Islet precursor cell (in vitro differentiated cells): ENCODE data around the gene IL18.
"Not testable (repeated sequence)": the region's sequence is repeated elsewhere in the genome, so short reads cannot be mapped to it uniquely, and the experiment has no call there.

Experiments used
- DNase-seq: peaks from one replicate; pipeline ENCODE4 v3.0.0-alpha.2; 2018

Gene IL18

DNA sequence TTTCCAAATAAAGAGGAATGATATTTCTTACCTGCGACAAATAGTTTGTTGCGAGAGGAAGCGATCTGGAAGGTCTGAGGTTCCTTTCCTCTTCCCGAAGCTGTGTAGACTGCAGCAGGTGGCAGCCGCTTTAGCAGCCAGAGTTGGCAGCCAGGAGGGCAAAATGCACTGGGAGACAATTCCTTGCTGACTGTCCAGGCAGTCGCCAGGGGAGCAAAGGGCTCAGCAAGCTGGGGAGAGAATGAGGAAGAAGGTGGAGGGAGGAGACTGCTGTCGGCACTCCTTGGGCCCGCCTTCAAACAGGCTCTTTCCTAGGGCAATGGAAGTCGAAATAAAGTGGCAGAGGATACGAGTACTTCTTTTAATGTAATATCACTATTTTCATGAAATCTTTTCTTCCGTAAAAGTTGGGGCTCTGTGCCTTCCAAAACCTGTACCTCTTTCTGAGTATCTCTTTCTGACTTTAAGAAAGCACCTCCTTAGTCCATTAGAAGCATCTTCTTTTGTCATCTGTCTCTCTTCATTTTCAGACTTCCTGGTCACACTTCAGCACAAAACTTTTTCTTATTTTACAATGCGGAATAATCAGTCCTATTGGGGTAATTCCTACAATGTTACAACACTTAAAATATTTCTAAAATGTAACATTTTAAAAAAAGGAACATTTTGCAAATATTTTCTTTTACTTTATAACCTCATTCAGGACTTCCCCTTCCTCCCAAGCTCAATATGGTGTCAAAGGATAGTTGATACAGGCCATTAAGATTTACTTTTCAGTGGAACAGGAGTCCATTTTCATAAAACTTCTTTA lies at the start of gene IL18:
Gene IL18 (minus strand): TSS at position 220 of the 811 bp plus-strand sequence. CDS start 9,041 bp downstream, outside the sequence.
- DNase-seq: peak; percentile 69

DNA sequence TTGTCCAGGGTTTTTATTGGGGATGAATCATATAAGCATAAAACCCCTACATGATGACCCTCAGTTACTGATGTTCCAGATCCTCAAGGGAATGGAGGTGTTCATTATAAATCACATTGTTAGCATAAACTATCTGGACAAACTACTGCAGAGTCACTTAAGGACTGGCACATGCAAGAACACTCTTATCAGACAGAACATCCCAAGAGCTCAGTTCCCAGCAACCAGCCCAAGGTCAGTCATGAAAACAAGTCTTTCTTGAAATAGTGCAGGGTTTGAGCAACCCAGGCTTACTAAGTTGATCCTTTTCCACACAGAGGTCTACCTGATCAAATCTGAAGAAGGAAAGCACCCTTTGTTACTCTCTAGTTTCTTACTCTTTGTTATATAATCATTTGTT lies 48.8 kb upstream of the IL18 start:
- no peak for DNase-seq

DNA sequence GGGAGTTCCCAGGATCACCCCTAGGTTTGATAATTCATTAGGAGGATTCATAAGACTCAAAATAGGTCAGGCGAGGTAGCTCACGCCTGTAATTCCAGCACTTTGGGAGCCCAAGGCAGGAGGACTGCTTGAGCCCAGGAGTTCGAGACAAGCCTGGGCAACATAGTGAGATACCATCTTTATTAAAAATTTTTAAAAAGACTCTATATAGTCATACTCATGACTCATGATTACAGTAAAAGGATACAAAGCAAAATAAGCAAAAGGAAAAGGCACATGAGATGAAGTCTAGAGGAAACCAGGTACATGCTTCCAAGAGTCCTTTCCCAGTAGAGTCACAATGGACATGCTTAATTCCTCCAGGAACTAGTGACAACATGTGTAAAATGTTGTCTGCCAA lies 48.4 kb upstream of the IL18 start:
- DNase-seq: no peak

DNA sequence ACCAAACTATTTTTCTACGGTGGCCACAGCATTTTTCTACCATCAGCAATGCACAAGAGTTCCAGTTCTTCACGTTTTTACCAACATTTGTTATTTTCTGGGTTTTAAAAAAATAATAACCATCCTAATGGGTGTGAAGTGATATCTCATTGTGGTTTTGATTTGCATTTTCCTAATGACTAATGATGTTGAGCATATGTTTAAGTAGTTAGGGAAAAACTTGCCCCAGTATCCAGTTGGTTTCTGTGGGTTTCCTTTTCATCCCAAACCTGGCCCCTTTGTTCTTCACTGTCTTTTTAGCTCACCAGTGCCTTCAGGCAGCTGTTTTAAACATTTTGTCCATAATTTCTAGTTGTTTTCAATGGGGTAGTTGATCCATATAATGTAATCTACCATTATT lies 47.6 kb upstream of the IL18 start:
- DNase-seq: no peak

DNA sequence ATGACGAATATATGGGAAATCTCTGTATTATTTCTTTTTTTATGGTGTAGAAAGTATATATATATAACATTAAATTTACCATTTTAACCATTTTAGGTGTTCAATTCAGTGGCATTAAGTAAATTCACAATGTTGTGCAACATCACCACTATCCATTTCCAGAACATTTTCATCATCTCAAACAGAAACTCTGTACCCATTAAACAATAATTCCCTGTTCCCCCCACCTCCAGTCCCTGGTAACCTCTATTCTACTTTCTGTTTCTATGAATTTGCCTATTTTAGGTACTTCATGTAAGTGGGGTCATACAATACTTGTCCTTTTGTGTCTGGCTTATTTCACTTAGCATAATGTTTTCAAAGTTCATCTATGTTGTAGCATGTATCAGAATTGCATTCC lies 47.0 kb upstream of the IL18 start:
- DNase-seq: no peak

DNA sequence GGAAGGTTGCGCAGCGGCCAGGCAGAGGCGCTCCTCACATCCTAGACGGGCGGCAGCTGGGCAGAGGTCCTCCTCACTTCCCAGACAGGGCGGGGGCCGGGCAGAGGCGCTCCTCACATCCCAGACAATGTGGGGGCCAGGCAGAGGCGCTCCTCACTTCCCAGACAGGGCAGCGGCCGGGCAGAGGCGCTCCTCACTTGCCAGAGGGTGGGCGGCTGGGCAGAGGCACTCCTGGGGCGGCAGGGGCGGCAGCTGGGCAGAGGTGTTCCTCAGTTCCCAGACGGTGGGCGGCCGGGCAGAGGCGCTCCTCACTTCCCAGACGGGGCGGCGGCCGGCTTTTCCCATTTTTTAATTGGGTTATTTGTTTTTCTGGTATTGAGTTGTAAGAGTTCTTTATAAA lies 42.2 kb upstream of the IL18 start:
- no peak for DNase-seq

DNA sequence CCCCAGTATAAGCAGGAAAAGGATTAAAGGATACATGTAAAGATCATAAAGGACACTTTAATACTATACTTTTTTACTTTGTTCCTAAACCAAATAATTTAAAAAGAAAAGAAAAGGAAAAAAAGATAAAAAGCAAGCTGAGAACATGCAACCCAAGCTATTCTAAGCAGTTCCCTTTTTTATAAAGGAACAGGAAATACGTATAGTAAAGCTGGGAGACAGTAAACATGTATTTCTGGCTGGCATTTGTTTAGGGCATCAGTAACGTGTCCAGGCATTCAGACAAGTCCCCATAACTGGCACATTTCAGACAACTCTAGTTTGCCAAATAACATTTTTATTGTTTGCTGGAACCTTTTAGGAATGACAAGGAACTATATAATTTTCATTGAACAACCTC lies 36.4 kb upstream of the IL18 start:
- DNase-seq: no peak

DNA sequence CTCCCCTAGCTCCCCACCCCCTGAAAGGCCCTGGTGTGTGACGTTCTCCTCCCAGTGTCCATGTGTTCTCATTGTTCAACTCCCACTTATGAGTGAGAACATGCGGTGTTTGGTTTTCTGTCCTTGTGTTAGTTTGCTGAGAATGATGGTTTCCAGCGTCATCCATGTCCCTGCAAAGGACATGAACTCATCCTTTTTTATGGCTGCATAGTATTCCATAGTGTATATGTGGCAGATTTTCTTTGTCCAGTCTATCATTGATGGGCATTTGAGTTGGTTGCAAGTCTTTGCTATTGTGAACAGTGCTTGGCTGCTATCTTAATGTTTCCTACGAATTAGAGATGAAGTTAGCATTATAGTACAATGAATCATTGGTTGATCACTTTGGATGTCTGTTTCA lies 35.2 kb upstream of the IL18 start:
- not testable (repeated sequence) for DNase-seq

DNA sequence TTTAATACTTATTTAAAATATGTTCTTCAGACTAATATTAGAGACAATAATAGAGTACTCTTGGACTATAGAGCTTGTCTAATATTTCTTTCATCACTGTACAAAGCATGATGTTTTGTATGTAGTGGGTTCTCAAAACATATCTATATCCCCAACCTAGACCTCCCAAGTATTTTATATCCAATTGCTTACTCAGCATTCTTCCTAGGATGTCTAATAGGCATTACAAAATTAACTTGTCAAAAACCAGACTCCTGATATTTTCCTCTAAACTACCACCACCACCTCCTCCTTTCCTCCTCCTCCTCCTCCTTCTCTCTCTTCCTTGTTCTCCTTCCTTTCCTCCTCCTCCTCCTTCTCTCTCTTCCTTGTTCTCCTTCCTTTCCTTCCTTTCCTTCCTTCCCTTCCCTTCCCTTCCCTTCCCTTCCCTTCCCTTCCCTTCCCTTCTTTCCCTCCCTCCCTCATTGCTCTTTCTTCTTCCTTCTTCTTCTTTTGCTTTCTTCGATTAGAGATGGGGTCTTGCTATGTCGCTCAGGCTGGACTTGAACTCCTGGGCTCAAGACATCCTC lies 32.7 kb upstream of the IL18 start:
- no peak for DNase-seq

DNA sequence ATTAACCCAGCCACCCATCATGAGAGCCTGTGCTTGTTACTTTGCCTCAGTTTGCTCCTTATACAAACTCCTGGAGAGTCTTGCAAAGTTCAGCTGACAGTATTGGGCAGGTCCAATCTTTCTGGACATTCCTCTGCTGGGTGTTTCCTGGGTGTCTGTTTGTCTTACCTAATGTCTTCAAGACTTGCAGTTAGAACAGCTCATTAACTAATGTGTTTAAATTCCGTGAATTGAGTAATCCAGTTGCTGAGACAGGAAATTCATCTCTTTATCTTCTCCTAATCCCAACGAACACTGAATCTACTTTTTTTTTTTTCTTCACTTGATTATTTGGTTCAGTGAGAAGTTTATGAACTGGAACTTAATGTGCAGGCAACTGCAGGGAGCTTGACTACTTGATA lies 32.1 kb upstream of the IL18 start:
- DNase-seq: no peak

DNA sequence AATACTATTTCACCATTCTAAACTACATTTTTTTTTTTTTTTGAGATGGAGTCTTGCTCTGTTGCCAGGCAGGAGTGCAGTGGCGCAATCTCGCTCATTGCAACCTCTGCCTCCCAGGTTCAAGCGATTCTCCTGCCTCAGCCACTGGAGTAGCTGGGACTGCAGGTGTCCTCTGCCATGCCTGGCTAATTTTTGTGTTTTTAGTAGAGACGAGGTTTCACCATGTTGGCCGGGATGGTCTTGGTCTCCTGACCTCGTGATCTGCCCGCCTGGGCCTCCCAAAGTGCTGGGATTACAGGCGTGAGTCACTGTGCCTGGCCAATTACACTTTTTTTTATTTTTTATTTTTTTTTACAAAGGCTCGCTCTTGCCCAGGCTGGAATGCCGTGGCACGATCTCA lies 31.2 kb upstream of the IL18 start:
- DNase-seq: not testable (repeated sequence)

DNA sequence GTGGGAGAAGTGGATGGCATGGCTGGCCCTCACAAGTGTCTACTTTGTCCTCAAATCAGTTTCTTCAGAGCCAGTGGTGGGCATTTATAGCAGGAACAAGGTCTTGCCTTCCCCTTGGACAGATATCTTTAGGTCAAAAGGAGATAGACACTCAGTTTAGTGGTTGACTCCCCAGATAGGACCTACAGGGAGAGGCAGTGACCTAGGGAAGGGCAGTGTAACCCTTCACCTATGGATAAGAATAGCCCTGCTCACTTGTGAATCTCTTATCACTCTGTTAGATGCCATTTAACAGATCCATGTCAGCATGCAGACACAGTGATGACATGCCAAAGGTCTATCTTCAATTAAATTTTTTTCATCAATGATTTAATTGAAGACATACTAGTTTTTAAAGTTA lies 22.4 kb upstream of the IL18 start:
- no peak for DNase-seq

DNA sequence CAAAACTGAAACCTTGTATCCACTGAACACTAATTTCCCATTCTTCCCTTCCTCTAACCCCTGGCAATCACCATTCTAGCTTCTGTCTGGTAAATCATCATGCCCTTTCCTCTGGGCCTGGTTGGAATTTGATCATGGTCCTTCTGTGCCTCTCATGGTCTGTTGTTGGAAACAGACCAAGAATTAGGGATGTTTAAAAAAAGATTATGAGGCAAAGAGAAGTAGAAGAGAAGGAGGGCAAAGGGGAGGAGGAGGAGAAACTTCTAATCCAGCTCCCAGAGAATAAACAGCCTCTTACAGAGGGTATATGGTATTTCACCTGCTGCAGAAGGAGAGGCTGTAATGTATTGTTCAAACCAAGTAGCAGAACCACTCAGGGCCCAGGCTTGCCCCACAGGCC lies 22.0 kb upstream of the IL18 start:
- no peak for DNase-seq

DNA sequence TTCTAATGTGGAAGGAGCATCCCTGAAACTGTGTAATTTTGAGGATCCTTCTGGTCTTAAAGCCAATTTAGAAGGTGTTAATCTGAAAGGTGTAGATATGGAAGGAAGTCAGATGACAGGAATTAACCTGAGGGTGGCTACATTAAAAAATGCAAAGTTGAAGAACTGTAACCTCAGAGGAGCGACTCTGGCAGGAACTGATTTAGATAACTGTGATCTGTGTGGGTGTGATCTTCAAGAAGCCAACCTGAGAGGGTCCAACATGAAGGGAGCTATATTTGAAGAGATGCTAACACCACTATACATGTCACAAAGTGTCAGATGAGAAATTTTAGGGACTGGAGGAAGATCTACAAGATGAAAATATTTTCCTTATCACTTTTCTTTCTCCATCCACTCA lies 19.0 kb upstream of the IL18 start:
- no peak for DNase-seq

DNA sequence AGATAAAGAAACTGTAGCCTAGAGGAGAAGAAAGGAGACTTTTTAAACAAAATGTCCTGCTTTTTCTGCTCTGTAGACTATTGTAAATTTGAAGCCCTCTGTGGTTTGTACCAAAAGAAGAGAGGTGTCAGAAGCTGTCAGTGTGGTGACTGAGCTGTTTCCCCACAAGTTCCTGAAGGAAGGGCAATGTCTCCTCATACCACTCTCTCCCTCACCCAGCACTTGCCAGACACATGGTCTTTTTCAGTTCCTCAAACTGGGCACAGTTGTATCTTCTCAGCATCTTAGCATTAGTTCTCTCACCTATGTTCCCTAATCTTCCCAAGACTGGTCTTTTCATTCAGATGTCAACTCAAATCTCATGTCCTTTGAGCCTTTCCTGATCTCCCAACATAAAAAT lies 15.7 kb upstream of the IL18 start:
- no peak for DNase-seq

DNA sequence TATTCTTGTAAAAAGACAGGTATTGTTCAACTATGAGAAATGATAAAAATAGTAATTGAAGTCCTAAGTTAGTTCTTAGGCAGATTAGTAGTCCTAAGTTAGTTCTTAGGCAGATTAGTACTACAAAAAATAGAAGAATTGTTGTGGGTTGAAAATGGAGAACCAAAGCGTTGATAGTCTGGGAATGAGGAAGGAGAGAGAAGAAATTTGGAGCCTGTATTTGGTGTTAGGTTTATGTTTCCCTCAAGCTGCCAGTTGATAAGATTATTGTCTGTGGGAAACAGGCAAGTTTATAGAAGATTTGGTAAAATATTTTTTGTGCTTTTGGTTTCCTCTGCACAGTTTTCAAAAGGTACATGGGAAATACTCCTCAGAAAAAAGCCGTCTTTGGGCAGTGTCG lies 15.0 kb upstream of the IL18 start:
- DNase-seq: no peak

DNA sequence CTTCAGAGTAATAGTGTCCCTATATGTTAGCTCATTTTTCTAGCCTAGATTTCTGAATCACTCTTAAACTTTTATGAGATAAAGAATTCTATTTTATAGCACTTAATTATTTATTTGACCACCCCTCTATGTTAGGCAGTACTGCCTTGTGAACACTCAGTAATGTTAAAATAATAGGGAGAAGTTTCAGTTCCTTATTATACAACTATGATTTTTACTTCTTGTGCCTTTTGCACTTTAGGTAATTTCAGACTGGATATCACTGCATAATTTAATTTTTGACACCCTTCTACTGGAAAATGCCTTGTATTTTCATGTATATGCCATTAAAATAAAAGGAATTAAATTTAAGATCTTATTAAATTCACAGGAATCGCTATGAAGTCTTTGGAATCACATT lies 14.5 kb upstream of the IL18 start:
- DNase-seq: no peak

DNA sequence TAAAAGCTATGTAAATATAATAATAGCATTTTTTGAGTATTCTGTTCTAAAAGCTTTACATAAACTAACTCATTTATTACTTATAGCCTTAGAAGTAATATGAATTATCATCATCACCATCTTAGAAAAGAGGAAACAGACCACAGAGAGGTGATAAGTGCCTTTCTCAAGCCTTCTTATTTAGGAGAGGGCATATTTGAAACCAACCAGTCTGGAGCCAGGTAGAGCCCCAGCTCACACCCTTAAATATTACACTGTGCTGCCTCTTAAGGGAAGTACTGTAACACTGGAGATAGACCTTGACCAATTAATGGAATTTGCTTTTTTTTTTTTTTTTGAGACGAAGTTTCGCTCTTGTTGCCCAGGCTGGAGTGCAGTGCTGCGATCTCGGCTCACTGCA lies 13.7 kb upstream of the IL18 start:
- no peak for DNase-seq

DNA sequence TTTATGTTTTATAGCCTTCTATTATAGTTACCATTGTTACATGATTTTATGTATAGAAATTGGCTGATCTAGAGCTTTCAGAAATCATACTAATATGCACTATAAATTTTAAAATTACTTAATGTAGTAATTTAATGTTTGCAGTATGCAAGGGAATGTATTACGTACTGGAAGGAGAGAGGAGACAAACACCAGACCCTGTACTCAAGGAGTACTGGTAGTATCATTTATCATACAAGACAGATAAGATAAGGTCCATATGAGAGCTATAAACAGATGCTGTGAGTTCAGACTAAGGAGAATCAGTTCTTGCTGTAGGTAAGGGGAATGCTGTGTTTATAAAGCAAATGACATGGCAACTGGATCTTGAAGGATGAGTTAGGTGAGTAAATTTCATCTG lies 12.2 kb upstream of the IL18 start:
- no peak for DNase-seq

DNA sequence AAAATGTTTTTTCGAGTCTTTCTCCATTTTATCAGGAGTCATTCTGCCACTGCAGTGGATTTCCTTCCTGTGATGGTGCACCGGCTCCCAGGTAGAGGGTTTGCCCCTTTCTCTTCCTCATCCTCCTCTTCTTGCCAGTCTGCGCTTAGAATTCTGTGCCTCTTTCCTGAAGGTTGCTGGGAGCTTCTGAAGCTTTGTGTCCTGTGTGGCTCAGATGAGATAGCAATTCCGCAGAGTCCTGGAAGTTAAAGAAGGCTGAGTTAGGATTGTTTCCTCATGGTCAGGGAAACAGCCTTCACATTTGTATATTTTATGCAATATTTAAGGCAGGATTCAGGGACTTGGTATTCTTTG lies 11.7 kb upstream of the IL18 start:
- no peak for DNase-seq

DNA sequence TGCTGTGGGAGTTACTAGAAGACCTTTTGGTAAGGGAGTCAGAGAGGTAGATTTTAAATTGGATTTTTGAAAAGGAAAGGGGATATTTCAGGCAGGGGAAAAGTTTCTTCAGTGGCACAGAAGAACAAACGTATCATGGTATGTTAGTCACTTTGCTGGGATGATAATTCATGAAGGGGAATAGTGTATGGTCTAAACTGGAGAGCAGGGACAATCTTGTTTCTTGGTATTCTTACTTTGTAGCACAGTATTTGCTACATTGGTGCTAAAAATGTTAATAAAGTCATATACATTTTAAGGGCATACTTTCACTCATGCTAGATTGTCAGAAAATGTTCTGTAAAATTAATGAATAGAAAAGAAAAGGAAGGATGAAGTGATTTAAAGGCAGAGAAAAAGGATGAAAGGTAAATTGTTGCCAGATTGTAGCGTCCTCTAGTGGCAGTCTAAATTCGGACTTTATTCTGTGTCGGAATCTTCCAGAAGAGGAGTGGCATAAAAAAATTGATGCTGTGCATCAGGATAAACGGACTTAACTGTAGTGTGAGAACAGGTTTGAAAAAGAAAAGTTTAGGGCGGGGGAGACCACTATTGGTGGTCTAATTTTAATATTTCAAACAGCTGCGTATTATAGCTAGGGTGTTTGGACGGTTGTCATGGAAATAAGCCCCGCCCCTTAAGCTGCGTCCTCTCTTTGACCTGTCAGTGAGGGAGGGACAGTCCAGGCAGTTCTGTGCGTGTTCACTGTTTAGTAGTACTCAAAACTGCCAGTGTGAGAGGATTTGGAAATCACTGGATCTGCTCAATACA lies 11.1 kb upstream of the IL18 start, which contains the start of gene BCO2:
Gene BCO2 (plus strand): TSS at position 724 of the 810 bp plus-strand sequence. CDS start 90 bp downstream, outside the sequence.
- DNase-seq: peak; percentile 82

DNA sequence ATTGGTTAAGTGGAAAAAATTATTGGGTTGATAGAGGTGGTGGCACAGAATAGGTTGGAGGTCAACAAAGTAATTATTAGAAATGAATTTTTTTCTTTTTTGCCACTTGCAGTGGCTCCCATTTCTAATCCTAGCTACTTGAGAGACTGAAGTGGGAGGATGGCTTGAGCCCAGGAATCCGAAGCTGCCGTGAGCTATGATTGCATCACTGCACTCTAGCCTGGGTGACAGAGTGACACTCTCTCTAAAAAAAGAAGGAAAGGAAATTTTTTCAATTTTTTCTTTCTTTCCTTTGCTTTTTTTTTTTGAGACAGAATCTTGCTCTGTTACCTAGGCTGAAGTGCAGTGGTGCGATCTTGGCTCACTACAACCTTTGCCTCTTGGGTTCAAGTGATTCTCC lies 9.3 kb upstream of the IL18 start:
- no peak for DNase-seq

DNA sequence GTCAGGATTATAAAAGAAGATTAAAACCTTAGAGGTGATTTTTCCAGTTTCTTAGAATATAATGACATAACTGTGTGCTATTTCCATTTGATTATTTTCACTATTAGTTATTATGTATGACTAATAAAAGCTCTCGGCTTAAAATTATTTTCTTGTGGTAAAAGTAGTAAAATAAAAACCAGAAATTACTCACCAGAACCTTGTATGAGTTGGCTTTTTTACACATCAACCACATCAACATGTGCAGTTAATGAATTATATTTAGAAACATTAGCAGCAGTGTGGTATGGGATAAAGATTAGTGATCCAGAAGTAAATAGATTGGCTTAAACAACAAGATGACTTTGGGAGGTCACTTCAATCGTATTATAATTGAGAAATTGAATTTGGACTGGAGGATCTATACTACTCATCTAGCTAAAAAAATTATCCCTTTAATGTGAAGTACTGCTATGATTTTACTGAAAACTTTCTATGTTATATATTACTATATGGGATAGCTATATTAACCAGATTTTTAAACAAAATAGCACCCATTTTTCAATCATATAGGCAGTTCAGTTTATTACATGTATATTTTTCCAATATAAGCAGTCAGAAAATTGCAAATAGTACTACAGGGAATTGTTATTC lies 8.6 kb upstream of the IL18 start:
- DNase-seq: no peak

DNA sequence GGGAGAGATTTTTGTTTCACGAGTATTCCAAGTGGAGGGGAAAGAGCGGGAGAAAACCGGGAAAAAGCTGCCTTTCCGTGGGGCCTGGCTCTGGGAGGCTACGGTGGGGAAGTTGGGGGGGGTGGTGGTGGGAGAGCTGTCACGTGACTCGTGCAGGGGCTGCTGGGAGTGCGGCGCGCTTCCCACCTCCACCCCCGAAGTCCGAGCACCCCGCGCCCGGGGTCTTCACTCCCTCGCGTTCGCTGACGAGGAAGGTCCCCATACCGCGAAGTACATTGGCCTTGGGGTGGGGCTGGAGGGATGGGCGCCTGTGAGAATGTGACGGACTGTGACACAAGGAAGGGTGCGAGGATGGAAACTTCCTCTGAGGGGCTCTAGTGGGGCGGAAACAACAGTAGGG lies 3.3 kb upstream of the IL18 start, which contains the start of gene TEX12:
Gene TEX12 (plus strand): TSS at position 228 of the 400 bp plus-strand sequence. CDS start 1,897 bp downstream, outside the sequence.
- DNase-seq: no peak
